ENCODE measurements around the gene TSPAN9.

DNA sequence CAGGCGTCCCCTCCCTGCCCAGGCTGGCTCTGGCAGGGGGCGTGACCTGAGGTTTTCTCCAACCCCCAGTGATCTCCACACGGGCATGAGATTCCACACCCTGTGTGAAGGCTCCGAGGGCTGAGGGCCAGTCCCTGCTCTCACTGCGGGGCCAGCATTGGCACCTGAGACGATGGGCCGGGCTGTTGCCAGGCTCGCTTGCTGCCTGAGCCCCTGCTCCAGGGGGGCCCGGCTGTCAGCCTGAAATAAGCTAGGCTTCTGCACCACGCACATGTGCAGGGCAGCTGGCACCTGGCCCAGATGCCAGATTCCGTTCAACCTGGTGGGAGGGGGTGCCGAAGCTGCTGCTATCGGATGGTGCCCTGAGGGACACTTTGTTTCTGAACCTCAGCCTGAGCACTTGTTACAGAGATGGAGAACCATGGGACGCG is 217.3 kb downstream of the TSPAN9 start:
- TF ChIP-seq POLR2A (IDR thresholded peaks at IDR 0.05; ENCODE audit: low read length), result no peak
- TF ChIP-seq, protein P1, sequence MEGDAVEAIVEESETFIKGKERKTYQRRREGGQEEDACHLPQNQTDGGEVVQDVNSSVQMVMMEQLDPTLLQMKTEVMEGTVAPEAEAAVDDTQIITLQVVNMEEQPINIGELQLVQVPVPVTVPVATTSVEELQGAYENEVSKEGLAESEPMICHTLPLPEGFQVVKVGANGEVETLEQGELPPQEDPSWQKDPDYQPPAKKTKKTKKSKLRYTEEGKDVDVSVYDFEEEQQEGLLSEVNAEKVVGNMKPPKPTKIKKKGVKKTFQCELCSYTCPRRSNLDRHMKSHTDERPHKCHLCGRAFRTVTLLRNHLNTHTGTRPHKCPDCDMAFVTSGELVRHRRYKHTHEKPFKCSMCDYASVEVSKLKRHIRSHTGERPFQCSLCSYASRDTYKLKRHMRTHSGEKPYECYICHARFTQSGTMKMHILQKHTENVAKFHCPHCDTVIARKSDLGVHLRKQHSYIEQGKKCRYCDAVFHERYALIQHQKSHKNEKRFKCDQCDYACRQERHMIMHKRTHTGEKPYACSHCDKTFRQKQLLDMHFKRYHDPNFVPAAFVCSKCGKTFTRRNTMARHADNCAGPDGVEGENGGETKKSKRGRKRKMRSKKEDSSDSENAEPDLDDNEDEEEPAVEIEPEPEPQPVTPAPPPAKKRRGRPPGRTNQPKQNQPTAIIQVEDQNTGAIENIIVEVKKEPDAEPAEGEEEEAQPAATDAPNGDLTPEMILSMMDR (IDR thresholded peaks at IDR 0.05), result no peak
- TF ChIP-seq, protein P2, sequence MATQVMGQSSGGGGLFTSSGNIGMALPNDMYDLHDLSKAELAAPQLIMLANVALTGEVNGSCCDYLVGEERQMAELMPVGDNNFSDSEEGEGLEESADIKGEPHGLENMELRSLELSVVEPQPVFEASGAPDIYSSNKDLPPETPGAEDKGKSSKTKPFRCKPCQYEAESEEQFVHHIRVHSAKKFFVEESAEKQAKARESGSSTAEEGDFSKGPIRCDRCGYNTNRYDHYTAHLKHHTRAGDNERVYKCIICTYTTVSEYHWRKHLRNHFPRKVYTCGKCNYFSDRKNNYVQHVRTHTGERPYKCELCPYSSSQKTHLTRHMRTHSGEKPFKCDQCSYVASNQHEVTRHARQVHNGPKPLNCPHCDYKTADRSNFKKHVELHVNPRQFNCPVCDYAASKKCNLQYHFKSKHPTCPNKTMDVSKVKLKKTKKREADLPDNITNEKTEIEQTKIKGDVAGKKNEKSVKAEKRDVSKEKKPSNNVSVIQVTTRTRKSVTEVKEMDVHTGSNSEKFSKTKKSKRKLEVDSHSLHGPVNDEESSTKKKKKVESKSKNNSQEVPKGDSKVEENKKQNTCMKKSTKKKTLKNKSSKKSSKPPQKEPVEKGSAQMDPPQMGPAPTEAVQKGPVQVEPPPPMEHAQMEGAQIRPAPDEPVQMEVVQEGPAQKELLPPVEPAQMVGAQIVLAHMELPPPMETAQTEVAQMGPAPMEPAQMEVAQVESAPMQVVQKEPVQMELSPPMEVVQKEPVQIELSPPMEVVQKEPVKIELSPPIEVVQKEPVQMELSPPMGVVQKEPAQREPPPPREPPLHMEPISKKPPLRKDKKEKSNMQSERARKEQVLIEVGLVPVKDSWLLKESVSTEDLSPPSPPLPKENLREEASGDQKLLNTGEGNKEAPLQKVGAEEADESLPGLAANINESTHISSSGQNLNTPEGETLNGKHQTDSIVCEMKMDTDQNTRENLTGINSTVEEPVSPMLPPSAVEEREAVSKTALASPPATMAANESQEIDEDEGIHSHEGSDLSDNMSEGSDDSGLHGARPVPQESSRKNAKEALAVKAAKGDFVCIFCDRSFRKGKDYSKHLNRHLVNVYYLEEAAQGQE (IDR thresholded peaks at IDR 0.05), result no peak
- no peak for TF ChIP-seq MAFK (IDR thresholded peaks at IDR 0.05; ENCODE audit: partially characterized antibody)
- TF ChIP-seq, protein P3, sequence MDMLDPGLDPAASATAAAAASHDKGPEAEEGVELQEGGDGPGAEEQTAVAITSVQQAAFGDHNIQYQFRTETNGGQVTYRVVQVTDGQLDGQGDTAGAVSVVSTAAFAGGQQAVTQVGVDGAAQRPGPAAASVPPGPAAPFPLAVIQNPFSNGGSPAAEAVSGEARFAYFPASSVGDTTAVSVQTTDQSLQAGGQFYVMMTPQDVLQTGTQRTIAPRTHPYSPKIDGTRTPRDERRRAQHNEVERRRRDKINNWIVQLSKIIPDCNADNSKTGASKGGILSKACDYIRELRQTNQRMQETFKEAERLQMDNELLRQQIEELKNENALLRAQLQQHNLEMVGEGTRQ (IDR thresholded peaks at IDR 0.05), result no peak
- no peak for TF ChIP-seq CEBPB (IDR thresholded peaks at IDR 0.05)
- no peak for TF ChIP-seq BHLHE40 (IDR thresholded peaks at IDR 0.05; ENCODE audit: low read depth, low read length)
- TF ChIP-seq, protein P4, sequence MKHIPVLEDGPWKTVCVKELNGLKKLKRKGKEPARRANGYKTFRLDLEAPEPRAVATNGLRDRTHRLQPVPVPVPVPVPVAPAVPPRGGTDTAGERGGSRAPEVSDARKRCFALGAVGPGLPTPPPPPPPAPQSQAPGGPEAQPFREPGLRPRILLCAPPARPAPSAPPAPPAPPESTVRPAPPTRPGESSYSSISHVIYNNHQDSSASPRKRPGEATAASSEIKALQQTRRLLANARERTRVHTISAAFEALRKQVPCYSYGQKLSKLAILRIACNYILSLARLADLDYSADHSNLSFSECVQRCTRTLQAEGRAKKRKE (CRISPR knock-in tag; IDR thresholded peaks at IDR 0.05; ENCODE audit: low read depth), result no peak
- no peak for TF ChIP-seq CBX2 (IDR thresholded peaks at IDR 0.05; ENCODE audit: borderline replicate concordance, low read depth)
- no peak for TF ChIP-seq EP300 (IDR thresholded peaks at IDR 0.05)
